Measurements from ENCODE around the gene PDE4D. TPM values are rescaled to one million over a fixed set of nuclear protein-coding genes. Genes with fewer than 3 reads are reported as not detected.

Gene PDE4D
- total RNA-seq, 1 experiment from 2014 or later = 3.3 TPM

- ChIA-PET POLR2A (no interaction called here), CTCF (interaction anchor here (1.5 kb wide), 1 partner anchor 19 kb away, joined by 3 read pairs; no protein-coding TSS in a partner anchor)
- H3K9me3 Mint-ChIP-seq = no peaks in the 10 kb centered on the region
- no peaks in the 10 kb centered on the region for H3K27me3 Mint-ChIP-seq (ENCODE audit: low read depth)
- H3K36me3 Mint-ChIP-seq = no peaks in the 10 kb centered on the region
- H3K4me1 Mint-ChIP-seq = peaks cover 39% of the 10 kb centered on the region
- no peak for ATAC-seq
- H3K27ac Mint-ChIP-seq = no peak overlapping the region
- no peak overlapping the region for H3K4me3 Mint-ChIP-seq
- TF ChIP-seq, protein P1, sequence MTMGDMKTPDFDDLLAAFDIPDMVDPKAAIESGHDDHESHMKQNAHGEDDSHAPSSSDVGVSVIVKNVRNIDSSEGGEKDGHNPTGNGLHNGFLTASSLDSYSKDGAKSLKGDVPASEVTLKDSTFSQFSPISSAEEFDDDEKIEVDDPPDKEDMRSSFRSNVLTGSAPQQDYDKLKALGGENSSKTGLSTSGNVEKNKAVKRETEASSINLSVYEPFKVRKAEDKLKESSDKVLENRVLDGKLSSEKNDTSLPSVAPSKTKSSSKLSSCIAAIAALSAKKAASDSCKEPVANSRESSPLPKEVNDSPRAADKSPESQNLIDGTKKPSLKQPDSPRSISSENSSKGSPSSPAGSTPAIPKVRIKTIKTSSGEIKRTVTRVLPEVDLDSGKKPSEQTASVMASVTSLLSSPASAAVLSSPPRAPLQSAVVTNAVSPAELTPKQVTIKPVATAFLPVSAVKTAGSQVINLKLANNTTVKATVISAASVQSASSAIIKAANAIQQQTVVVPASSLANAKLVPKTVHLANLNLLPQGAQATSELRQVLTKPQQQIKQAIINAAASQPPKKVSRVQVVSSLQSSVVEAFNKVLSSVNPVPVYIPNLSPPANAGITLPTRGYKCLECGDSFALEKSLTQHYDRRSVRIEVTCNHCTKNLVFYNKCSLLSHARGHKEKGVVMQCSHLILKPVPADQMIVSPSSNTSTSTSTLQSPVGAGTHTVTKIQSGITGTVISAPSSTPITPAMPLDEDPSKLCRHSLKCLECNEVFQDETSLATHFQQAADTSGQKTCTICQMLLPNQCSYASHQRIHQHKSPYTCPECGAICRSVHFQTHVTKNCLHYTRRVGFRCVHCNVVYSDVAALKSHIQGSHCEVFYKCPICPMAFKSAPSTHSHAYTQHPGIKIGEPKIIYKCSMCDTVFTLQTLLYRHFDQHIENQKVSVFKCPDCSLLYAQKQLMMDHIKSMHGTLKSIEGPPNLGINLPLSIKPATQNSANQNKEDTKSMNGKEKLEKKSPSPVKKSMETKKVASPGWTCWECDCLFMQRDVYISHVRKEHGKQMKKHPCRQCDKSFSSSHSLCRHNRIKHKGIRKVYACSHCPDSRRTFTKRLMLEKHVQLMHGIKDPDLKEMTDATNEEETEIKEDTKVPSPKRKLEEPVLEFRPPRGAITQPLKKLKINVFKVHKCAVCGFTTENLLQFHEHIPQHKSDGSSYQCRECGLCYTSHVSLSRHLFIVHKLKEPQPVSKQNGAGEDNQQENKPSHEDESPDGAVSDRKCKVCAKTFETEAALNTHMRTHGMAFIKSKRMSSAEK (CRISPR knock-in tag; IDR thresholded peaks at IDR 0.05; ENCODE audit: borderline replicate concordance) = no peak
- no peak for TF ChIP-seq ZNF263 (CRISPR knock-in tag; IDR thresholded peaks at IDR 0.05; ENCODE audit: low read depth)
- TF ChIP-seq, protein P2, sequence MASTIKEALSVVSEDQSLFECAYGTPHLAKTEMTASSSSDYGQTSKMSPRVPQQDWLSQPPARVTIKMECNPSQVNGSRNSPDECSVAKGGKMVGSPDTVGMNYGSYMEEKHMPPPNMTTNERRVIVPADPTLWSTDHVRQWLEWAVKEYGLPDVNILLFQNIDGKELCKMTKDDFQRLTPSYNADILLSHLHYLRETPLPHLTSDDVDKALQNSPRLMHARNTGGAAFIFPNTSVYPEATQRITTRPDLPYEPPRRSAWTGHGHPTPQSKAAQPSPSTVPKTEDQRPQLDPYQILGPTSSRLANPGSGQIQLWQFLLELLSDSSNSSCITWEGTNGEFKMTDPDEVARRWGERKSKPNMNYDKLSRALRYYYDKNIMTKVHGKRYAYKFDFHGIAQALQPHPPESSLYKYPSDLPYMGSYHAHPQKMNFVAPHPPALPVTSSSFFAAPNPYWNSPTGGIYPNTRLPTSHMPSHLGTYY (CRISPR knock-in tag; IDR thresholded peaks at IDR 0.05) = no peak
- TF ChIP-seq TP53 (CRISPR knock-in tag; IDR thresholded peaks at IDR 0.05) = no peak
- TF ChIP-seq CREM (CRISPR knock-in tag; IDR thresholded peaks at IDR 0.05) = no peak
- no peak for TF ChIP-seq GTF2I (CRISPR knock-in tag; conservative IDR thresholded peaks at IDR 0.05)
- no peak for TF ChIP-seq PRRX2 (CRISPR knock-in tag; IDR thresholded peaks at IDR 0.05)
- no peak for TF ChIP-seq USF2 (CRISPR knock-in tag; IDR thresholded peaks at IDR 0.05)
- TF ChIP-seq ZNF423 (CRISPR knock-in tag; IDR thresholded peaks at IDR 0.05) = no peak
- TF ChIP-seq EMX1 (CRISPR knock-in tag; IDR thresholded peaks at IDR 0.05) = no peak
- TF ChIP-seq NR1H2 (CRISPR knock-in tag; IDR thresholded peaks at IDR 0.05) = no peak
- TF ChIP-seq IRF1 (CRISPR knock-in tag; IDR thresholded peaks at IDR 0.05) = no peak
- no peak for TF ChIP-seq ZNF138 (CRISPR knock-in tag; conservative IDR thresholded peaks at IDR 0.05)
- no peak for TF ChIP-seq ZNF281 (CRISPR knock-in tag; IDR thresholded peaks at IDR 0.05)
- no peak for DNase-seq (ENCODE audit: low spot score)
Measured at GRCh38 chr5:59832577-59833301, 60.8 kb downstream of the PDE4D start.
